ENCODE data around the gene GALR3.

GALR3 gene

DNA sequence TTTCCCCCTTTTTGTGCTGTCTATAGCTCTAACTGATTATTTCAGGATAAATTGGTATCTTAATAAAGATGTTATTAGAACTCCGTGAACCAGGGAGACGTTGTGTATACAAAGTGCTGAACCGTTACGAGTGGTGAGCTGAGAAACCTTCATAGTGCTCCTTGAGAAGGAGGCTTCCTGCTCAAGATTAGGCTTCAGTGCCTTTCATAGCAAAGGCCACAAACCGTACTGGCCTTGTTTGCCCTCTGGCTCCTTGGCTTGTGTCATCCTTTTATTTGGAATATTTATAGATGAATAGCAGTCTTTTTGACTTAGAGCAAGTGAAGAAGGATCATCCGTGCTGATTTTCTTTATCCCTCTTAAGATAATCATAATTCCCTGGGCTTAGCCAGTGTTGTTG is 42.3 kb downstream of the GALR3 start:
- no peak for ATAC-seq
- TF ChIP-seq CSRNP3 (CRISPR knock-in tag; IDR thresholded peaks at IDR 0.05) (no peak), ZNF8 (CRISPR knock-in tag; IDR thresholded peaks at IDR 0.05) (no peak), CSDC2 (CRISPR knock-in tag; IDR thresholded peaks at IDR 0.05) (no peak), GLIS3 (CRISPR knock-in tag; IDR thresholded peaks at IDR 0.05) (no peak), ZFP3 (CRISPR knock-in tag; IDR thresholded peaks at IDR 0.05) (no peak), ARNTL (CRISPR knock-in tag; IDR thresholded peaks at IDR 0.05; ENCODE audit: borderline replicate concordance, low read depth) (no peak), TCF4 (CRISPR knock-in tag; IDR thresholded peaks at IDR 0.05; ENCODE audit: borderline replicate concordance) (no peak), ZNF70 (CRISPR knock-in tag; IDR thresholded peaks at IDR 0.05) (no peak), ISL1 (CRISPR knock-in tag; IDR thresholded peaks at IDR 0.05) (no peak), TOX (CRISPR knock-in tag; IDR thresholded peaks at IDR 0.05; ENCODE audit: borderline replicate concordance) (no peak), BACH2 (CRISPR knock-in tag; IDR thresholded peaks at IDR 0.05; ENCODE audit: borderline replicate concordance) (no peak)
- TF ChIP-seq, protein P1, sequence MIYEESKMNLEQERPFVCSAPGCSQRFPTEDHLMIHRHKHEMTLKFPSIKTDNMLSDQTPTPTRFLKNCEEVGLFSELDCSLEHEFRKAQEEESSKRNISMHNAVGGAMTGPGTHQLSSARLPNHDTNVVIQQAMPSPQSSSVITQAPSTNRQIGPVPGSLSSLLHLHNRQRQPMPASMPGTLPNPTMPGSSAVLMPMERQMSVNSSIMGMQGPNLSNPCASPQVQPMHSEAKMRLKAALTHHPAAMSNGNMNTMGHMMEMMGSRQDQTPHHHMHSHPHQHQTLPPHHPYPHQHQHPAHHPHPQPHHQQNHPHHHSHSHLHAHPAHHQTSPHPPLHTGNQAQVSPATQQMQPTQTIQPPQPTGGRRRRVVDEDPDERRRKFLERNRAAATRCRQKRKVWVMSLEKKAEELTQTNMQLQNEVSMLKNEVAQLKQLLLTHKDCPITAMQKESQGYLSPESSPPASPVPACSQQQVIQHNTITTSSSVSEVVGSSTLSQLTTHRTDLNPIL (CRISPR knock-in tag; IDR thresholded peaks at IDR 0.05; ENCODE audit: low read depth): no peak

GRCh38 chr22:37870273-37870672 is 47.1 kb downstream of the GALR3 start:
- ATAC-seq: no peak
- TF ChIP-seq CSRNP3 (CRISPR knock-in tag; IDR thresholded peaks at IDR 0.05): no peak
- TF ChIP-seq TSHZ2 (CRISPR knock-in tag; IDR thresholded peaks at IDR 0.05): no peak
- no peak for TF ChIP-seq RARB (CRISPR knock-in tag; IDR thresholded peaks at IDR 0.05)
- TF ChIP-seq, protein P1 (CRISPR knock-in tag; IDR thresholded peaks at IDR 0.05; ENCODE audit: low read depth): no peak
- no peak for TF ChIP-seq ZNF70 (CRISPR knock-in tag; IDR thresholded peaks at IDR 0.05)
- no peak for TF ChIP-seq POU6F1 (CRISPR knock-in tag; IDR thresholded peaks at IDR 0.05; ENCODE audit: borderline replicate concordance, low read depth)
- no peak for TF ChIP-seq ZFP30 (CRISPR knock-in tag; IDR thresholded peaks at IDR 0.05)
- no peak for TF ChIP-seq ZNF565 (CRISPR knock-in tag; conservative IDR thresholded peaks at IDR 0.05; ENCODE audit: low read depth)
- TF ChIP-seq PPARA (CRISPR knock-in tag; IDR thresholded peaks at IDR 0.05; ENCODE audit: borderline replicate concordance): no peak
- no peak for TF ChIP-seq ISL1 (CRISPR knock-in tag; IDR thresholded peaks at IDR 0.05)
- TF ChIP-seq, protein P2, sequence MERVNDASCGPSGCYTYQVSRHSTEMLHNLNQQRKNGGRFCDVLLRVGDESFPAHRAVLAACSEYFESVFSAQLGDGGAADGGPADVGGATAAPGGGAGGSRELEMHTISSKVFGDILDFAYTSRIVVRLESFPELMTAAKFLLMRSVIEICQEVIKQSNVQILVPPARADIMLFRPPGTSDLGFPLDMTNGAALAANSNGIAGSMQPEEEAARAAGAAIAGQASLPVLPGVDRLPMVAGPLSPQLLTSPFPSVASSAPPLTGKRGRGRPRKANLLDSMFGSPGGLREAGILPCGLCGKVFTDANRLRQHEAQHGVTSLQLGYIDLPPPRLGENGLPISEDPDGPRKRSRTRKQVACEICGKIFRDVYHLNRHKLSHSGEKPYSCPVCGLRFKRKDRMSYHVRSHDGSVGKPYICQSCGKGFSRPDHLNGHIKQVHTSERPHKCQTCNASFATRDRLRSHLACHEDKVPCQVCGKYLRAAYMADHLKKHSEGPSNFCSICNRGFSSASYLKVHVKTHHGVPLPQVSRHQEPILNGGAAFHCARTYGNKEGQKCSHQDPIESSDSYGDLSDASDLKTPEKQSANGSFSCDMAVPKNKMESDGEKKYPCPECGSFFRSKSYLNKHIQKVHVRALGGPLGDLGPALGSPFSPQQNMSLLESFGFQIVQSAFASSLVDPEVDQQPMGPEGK (CRISPR knock-in tag; IDR thresholded peaks at IDR 0.05; ENCODE audit: borderline replicate concordance): no peak
- no peak for TF ChIP-seq BACH2 (CRISPR knock-in tag; IDR thresholded peaks at IDR 0.05; ENCODE audit: borderline replicate concordance)
